ENCODE results near the gene LAMA4.
"Not testable (repeated sequence)": the region's sequence is repeated elsewhere in the genome, so short reads cannot be mapped to it uniquely, and the experiment has no call there.

Gene LAMA4

DNA sequence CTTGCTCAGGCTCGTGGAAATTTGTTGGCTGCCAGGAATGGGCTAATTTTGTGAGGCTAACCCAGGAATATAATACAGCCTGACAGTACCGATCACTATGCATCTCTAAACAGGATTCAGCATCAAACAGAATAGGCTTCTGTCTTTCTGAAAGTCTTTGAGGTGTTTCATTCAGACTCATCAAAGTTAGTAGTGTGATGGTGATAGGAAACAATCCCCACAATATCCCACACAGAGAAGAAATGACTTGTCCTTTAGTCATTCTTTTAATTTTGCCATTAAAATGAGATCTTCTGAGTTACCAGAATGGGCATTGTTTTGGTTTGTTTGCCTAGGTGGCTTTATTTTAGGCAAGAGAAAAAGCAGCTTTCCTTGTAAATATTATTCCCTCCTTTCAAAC lies 112.7 kb downstream of the LAMA4 start:
- no peak for DNase-seq

GRCh38 chr6:112139052-112139451 lies 115.3 kb downstream of the LAMA4 start:
- DNase-seq: no peak

- no peak for DNase-seq
Measured at GRCh38 chr6:112130878-112131277, 123.5 kb downstream of the LAMA4 start.

DNA sequence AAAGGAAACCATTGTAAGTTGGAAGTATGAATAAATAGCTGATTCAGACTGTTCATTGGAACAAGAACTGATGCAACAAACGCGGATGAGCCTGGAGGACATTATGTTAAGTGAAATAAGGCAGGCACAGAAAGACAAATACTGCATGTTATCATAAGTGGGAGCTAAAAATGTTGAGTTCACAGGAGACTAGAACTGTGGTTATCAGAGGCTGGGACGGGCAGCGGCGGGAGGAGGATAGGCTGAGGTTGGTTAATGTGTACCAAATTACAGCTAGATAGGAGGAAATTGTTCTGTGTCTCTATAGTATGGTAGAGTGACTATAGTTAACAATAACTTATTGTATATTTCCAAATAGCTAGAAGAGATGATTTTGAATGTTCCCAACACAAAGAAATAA lies 126.2 kb downstream of the LAMA4 start:
- DNase-seq: no peak

DNA sequence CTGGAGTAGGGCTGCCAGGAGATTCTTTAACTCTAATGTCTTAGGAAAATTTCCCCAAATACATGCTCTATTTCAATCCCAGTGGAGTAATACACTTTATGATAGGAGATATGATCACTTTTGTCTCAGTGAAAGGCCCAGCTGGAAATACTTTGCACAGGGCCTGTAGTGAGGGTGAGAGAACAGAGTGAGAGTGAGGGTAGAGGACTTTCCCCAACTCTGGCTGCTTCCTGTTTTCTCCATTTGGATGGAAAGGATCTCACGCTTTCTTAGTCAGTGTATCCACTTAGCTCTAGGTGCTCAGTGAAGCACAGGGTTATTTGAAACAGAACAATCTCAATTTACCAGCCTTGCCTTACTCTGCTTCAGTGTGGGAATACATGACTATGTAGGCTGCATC lies 130.4 kb downstream of the LAMA4 start:
- DNase-seq: no peak

DNA sequence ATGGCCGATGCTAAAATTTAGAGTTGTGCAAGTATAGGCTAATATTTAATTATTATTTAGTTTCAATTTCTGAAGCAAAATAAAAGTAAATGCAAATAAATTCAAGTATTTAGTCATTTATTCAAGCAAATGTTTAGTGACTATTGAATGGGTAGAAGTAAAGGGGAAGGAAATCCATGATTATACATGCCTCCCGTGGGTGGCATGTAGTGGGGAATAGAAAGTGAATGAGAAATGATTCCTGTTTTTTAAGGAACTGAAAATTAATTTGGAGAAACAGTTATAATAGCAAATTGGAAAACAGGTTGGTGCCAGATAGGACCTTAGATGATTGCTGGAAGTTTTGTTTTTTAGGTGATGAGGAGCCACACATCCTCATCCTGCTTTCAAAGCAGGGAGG lies 131.6 kb downstream of the LAMA4 start:
- no peak for DNase-seq

GRCh38 chr6:112118034-112118433 lies 136.3 kb downstream of the LAMA4 start:
- DNase-seq: no peak

DNA sequence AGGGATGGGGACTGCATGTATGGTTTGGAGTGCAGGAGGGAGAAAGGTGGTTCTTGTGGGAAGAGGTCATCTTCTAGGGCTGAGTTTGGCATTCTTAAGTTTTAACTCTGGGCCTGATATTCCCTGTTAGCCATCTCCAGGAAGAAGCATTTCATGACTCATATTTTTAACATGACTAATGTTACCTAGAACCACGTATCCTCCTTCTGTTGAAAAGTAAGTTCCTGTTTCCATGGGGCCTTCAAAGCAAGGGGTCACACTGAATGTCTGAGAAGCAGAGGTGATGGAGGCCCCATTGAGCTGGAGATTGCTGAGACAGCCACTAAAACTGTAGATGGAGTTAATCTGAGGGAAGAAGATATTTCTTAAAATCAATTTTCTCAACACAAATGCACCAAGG lies 136.8 kb downstream of the LAMA4 start:
- no peak for DNase-seq

DNA sequence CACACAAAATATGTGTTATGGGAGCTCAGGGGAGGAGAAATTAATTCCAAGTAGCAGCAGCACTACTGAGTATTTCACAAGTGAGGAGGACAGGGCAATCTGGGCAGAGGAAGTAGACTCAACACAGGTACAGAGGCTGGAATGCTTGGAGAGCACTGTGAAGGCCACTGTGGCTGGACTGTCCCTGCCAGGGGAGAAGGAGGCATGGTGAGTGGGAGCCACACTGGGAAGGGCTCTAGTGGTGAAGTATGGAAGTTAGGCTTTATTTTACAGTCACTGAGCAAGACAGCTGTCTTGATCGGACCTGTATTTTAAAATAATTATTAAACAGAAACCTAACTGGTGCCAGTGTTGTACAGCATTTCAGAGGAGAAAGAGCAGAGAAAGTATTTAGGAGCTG lies 138.1 kb downstream of the LAMA4 start:
- no peak for DNase-seq

GRCh38 chr6:112114577-112115223 lies 139.7 kb downstream of the LAMA4 start:
- DNase-seq: no peak

DNA sequence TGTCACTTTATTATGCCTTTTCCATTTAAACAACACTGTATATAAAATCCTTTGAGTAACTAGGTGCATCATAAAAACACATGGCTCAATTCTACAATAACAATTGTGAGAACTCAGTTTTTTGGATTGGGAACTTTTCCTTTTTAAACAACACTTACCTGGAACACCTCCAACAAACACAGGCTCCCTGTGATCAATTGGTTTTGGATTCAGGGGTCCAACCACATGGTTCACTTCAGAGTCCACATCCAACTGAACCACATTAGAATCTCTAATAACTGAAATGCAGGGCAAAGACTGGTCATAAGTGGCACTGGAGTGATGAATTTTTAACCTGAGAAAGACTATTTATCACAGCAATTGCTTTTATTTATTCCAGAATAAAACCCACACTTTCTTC lies 140.4 kb downstream of the LAMA4 start:
- no peak for DNase-seq

- DNase-seq: no peak
Measured at GRCh38 chr6:112113431-112113830, 140.9 kb downstream of the LAMA4 start.

DNA sequence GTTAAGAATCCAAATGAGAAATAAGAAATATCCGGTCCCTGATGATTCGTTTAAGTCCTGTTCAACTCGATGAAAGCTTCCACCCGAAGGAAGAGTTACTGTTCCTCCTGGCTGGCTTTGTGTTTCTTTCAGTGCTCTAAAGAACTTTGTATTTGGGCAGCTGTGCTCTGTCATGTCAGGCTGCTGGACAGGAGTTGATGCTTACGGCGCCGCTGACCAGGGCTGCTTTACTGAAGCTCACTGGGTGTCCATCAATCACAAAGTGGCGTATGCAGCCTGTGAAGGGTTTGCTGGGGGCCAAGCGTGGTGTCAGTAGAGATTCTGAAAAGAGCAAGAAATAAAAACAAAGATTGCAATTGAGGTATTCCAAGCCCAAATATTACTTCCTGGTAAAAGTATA lies 145.1 kb downstream of the LAMA4 start:
- DNase-seq: no peak

- no peak for DNase-seq
Measured at GRCh38 chr6:112106562-112106961, 147.8 kb downstream of the LAMA4 start.

DNA sequence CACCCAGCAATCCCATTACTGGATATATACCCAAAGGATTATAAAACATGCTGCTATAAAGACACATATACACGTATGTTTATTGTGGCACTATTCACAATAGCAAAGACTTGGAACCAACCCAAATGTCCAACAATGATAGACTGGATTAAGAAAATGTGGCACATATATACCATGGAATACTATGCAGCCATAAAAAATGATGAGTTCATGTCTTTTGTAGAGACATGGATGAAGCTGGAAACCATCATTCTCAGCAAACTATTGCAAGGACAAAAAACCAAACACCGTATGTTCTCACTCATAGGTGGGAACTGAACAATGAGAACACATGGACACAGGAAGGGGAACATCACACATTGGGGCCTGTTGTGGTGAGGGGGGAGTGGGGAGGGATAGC lies 148.3 kb downstream of the LAMA4 start:
- DNase-seq: not testable (repeated sequence)

DNA sequence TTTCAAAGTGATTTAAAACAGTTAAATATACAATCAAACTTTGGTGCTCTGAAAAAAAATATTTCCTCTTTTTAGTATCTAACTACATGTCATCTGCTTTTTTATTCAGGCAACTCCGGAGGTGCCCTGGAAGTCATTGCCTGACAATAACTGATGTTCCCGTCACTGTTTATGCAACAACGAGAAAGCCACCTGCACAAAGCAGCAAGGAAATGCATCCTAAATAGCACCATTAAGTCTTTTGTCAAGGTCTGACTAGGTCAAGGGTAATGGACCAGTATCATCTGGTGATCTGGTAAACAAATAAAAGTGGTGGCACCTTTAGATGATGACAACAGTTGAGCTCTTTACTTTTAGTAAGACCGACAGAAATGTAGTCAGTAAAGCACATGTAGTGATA lies 153.8 kb downstream of the LAMA4 start:
- DNase-seq: no peak

DNA sequence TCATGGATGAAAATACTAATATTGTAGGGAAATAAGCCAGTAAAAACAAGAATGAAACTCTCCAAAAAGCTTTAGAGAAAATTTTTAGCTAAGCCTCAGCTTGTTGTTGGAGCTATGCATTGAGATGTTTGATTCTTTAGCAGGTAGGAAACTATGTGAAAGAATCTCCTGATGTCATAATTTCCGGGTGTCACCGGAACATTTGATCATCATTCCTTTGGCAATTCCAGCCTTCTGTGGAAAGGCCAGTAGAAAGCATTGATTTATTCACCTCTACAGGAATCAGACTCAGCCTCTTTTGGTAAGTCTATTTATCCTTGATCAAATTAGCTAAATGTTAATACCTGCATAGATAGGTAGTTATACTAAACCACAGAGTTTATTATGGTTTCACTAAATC lies 157.5 kb downstream of the LAMA4 start:
- no peak for DNase-seq

DNA sequence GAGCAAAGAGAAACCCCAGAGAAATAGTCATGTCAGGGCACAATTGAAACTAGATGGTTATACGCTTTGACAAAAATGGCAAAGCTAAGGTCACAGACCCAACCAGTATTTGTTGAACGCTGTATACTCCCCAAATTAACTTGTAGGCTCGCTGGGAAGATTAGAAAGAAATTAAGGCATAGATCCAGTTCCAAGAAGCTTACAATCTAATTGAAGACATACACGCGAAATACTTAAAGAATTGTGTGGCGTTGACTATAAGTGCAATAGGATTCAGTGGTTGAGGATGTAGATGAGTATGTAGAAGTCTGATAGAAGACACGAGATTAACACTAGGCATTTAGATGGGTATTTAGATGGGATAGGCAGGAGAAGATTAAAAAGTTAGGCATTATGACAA lies 166.5 kb downstream of the LAMA4 start:
- no peak for DNase-seq

- peak; percentile 86 for DNase-seq
Measured at GRCh38 chr6:112087136-112087911, 167.0 kb downstream of the LAMA4 start, which contains the start of the genes FAM229B and TUBE1. TSS of gene FAM229B (plus strand) at chr6:112087591. CDS start at chr6:112099284, 11,693 bp downstream. TSS of gene TUBE1 (minus strand) at chr6:112087482. CDS start at chr6:112087434, 48 bp downstream.

DNA sequence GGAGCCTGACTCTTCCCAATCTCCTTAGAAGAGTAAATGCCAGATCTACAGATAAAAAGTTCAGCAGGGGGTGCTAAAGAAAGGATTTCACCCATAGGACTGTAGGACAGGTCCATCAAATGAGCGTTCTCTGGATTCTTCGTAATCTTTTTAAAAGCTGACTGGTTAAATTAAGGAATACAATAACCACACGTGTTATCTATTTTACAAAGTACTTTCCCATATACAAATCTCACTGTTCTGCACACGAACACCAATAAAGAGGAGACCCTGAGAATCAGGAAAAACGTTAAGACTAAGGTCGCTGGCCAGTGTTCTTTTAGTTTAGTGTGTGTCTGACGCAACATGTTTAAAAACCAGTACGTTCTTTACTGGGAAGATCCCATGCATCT lies 167.6 kb downstream of the LAMA4 start:
- DNase-seq: peak; percentile 25

- no peak for DNase-seq
Measured at GRCh38 chr6:112085286-112086065, 168.9 kb downstream of the LAMA4 start.

DNA sequence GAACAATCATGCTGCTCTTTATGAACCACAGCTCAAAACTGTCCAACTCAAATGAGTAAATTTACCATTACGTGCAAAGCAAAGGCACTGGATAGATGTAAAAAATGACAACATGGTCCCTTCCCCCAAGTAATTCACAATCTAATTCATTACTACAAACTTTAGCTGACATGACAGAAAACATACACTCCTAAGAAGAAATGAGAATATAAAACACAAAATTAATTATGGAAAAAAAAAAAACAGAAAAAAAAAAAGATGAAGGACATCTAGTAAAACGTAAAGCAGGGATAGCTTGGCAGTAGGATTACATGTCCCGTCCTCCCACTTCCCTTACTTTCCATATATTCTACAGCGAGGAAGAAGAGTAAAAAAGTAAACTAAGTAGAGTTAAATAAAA lies 172.8 kb downstream of the LAMA4 start:
- DNase-seq: no peak

GRCh38 chr6:112066606-112067005 lies 187.8 kb downstream of the LAMA4 start:
- no peak for DNase-seq
